DOHH2 (cell line): Measurements from ENCODE around the gene RNF144A.

Source experiments
- H3F3A ChIP-seq: fragments of 200-600 bp; sonication (generic), shearing (Covaris generic); 2 replicates; pipeline ENCODE4 v1.6.0; 2016; ENCODE audit warnings: antibody characterized with exemption, mild to moderate bottlenecking; ENCODE audit not compliant: control insufficient read depth, insufficient read depth
- H3K27ac ChIP-seq: fragments of 200-600 bp; sonication (generic); 2 replicates; pipeline ENCODE4 v1.5.1; 2014; ENCODE audit warnings: low read depth, mild to moderate bottlenecking, low read length, moderate library complexity
- H3K27me3 ChIP-seq: fragments of 200-600 bp; sonication (generic); 2 replicates; pipeline ENCODE4 v1.6.1; 2014; ENCODE audit warnings: mild to moderate bottlenecking, low read length, mixed read lengths; ENCODE audit not compliant: control insufficient read depth
- H3K36me3 ChIP-seq: fragments of 200-600 bp; sonication (generic); 2 replicates; pipeline ENCODE4 v1.6.1; 2014; ENCODE audit warnings: mild to moderate bottlenecking, low read length, moderate library complexity, mixed read lengths; ENCODE audit not compliant: control insufficient read depth
- H3K4me1 ChIP-seq: fragments of 200-600 bp; sonication (generic); 2 replicates; pipeline ENCODE4 v1.6.1; 2014; ENCODE audit warnings: mild to moderate bottlenecking, low read length, mixed read lengths; ENCODE audit not compliant: control insufficient read depth
- H3K4me2 ChIP-seq: fragments of 200-600 bp; sonication (generic); 2 replicates; pipeline ENCODE4 v1.6.0; 2014; ENCODE audit warnings: mild to moderate bottlenecking, low read length, moderate library complexity
- H3K4me3 ChIP-seq: fragments of 200-600 bp; sonication (generic); 2 replicates; pipeline ENCODE4 v1.5.1; 2014; ENCODE audit warnings: mild to moderate bottlenecking, low read length, mixed read lengths
- H3K79me2 ChIP-seq: fragments of 200-600 bp; sonication (generic); 2 replicates; pipeline ENCODE4 v1.6.1; 2014; ENCODE audit warnings: mild to moderate bottlenecking, low read length, mixed read lengths; ENCODE audit not compliant: control insufficient read depth
- H3K9me2 ChIP-seq: fragments of 200-600 bp; sonication (generic); replicated peaks from 2 replicates; pipeline ENCODE4 v1.6.1; 2014; ENCODE audit warnings: mild to moderate bottlenecking, low read length, mixed read lengths; ENCODE audit not compliant: control insufficient read depth
- H3K9me3 ChIP-seq: fragments of 200-600 bp; sonication (generic); 2 replicates; pipeline ENCODE4 v1.6.1; 2014; ENCODE audit warnings: antibody characterized with exemption, low read length, mixed read lengths; ENCODE audit not compliant: control insufficient read depth, insufficient read depth
- H4K20me1 ChIP-seq: fragments of 200-600 bp; sonication (generic); 2 replicates; pipeline ENCODE4 v1.6.0; 2014; ENCODE audit warnings: low read depth, mild to moderate bottlenecking, antibody characterized with exemption, low read length, moderate library complexity; ENCODE audit not compliant: control insufficient read depth, insufficient read depth
- CTCF ChIP-seq: fragments of 200-600 bp; sonication (generic); IDR thresholded peaks from one replicate; pipeline ENCODE4 v1.5.1; 2014; ENCODE audit warnings: antibody characterized with exemption, mild to moderate bottlenecking, low read depth, low read length; ENCODE audit not compliant: poor library complexity, severe bottlenecking
- EZH2phosphoT487 ChIP-seq: fragments of 200-600 bp; sonication (generic); IDR thresholded peaks from 2 replicates; pipeline ENCODE4 v1.6.1; 2017; ENCODE audit warnings: borderline replicate concordance, mild to moderate bottlenecking, antibody characterized with exemption, low read length, moderate library complexity, mixed read lengths

RNF144A gene

DNA sequence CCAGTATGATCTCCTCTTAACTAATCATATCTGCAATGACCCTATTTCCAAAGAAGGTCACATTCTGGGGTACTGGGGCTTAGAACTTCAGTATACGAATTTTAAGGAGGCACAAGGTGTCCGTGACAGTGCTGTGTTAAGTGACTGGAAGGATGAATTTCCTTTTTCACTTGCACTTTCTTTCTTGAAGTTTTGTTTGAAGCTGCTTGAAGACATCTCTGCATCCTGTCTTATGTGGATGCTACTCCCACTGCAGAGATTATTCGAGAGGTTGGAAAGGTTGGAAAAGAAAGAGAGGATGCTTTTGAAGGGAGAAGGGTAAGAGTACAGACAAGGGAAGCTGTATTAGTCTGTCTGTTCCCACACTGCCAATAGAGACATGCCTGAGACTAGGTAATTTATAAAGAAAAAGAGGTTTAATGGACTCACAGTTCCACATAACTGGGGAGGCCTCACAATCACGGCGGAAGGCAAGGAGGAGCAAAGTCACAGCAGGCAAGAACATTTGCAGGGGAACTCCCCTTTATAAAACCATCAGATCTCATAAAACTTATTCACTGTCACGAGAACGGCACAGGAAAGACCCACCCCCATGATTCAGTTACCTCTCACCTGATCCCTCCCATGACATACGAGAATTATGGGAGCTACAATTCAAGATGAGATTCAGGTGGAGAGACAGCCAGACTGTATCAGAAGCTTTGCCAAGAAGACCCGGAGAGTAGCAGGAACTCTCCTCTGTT is 3.6 kb upstream of the RNF144A start:
- H3K9me2 ChIP-seq = no peaks in the 10 kb centered on the region
- H3K4me3 ChIP-seq = no peak overlapping the region
- no peaks in the 10 kb centered on the region for H3K9me3 ChIP-seq
- no peaks in the 10 kb centered on the region for H3K27me3 ChIP-seq
- TF ChIP-seq EZH2phosphoT487 (no peak), CTCF (no peak)
- peaks cover 20% of the 10 kb centered on the region for H3K4me1 ChIP-seq
- H3F3A ChIP-seq = no peaks in the 10 kb centered on the region
- H3K4me2 ChIP-seq = no peak overlapping the region
- H3K27ac ChIP-seq = no peak overlapping the region
- no peaks in the 10 kb centered on the region for H4K20me1 ChIP-seq
- no peaks in the 10 kb centered on the region for H3K79me2 ChIP-seq
- no peaks in the 10 kb centered on the region for H3K36me3 ChIP-seq

DNA sequence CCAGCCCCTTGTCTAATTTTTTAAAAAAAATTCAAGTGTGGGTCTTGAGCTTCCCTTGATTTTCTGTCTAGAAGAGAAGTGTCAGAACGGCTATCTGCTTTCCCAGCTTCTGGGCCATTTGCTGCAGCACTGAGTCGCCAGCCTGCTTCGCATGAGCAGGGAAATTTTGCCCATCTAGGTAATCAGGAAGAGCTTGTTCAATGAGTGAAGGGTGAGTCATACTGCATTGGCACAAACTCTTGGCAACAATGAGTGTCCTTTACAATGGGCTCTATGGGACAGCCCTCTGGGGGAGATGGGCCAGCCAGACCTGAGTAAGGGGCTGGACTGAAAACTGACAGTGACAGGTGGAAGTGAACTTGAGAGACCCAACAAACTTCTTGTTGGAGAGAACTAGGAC is 2.4 kb upstream of the RNF144A start:
- H3K27ac ChIP-seq = no peak overlapping the region
- no peaks in the 10 kb centered on the region for H4K20me1 ChIP-seq
- TF ChIP-seq CTCF = no peak
- no peak for TF ChIP-seq EZH2phosphoT487
- no peaks in the 10 kb centered on the region for H3K9me2 ChIP-seq
- H3F3A ChIP-seq = no peaks in the 10 kb centered on the region
- no peaks in the 10 kb centered on the region for H3K36me3 ChIP-seq
- no peak overlapping the region for H3K4me2 ChIP-seq
- no peaks in the 10 kb centered on the region for H3K9me3 ChIP-seq
- H3K4me3 ChIP-seq = no peak overlapping the region
- H3K4me1 ChIP-seq = peaks cover 9% of the 10 kb centered on the region
- no peaks in the 10 kb centered on the region for H3K27me3 ChIP-seq
- no peaks in the 10 kb centered on the region for H3K79me2 ChIP-seq

DNA sequence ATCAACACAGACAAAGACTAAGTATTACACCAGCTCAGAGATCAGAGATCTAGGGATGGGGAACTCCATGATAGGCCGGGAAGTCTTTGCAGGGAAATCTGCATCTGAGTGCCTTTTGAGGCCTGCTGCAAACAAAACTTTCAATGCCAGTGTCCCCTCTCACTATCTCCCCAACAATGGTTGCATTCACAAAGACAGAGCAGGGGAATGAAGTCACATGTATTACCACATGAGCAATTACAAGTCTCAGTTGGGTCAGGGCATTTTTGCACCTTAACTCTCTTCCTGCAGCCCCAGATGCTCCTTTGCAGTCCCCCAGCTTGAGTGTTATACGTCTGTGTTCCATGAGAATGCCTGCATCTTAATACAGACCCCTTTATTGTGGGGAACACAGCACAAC is 1.8 kb upstream of the RNF144A start:
- Histone ChIP-seq H3K36me3 (no peaks in the 10 kb centered on the region), H3K9me2 (no peaks in the 10 kb centered on the region), H3K9me3 (no peaks in the 10 kb centered on the region), H3F3A (no peaks in the 10 kb centered on the region), H3K27me3 (no peaks in the 10 kb centered on the region), H3K27ac (no peak overlapping the region), H3K4me2 (no peak overlapping the region), H4K20me1 (no peaks in the 10 kb centered on the region), H3K4me1 (peaks cover 3% of the 10 kb centered on the region), H3K4me3 (no peak overlapping the region), H3K79me2 (no peaks in the 10 kb centered on the region)
- TF ChIP-seq EZH2phosphoT487 (no peak), CTCF (no peak)
